Aorta (tissue), 5 donors: ENCODE measurements around the gene SLC1A4. TPM values are rescaled to one million over a fixed set of nuclear protein-coding genes. Genes with fewer than 3 reads are reported as not detected.

Experiments
- ATAC-seq: fragments of 200-7000 bp; cut with Tn5 transposase; one replicate; pipeline ENCODE4 v1.9.1; 2022; ENCODE audit warnings: moderate library complexity; ENCODE audit not compliant: low FRiP score
- DNase-seq, 2 donors: peaks; one replicate each; pipeline ENCODE4 v3.0.0-alpha.2; 2020
- H3K27ac ChIP-seq, 2 donors: one replicate each; pipeline ENCODE4 v1.5.1; 2013; ENCODE audit warnings: low read length in 2 of 2, mild to moderate bottlenecking in 2 of 2, moderate library complexity in 2 of 2, control low read depth in 1 of 2, inconsistent platforms in 1 of 2, low read depth in 1 of 2
- H3K27me3 ChIP-seq, 2 donors: one replicate each; pipeline ENCODE4 v1.6.1; 2013; ENCODE audit warnings: control low read depth in 1 of 2, low read length in 1 of 2, mild to moderate bottlenecking in 1 of 2, moderate library complexity in 1 of 2; ENCODE audit not compliant: insufficient read depth in 2 of 2, control insufficient read depth in 1 of 2
- H3K36me3 ChIP-seq, 2 donors: one replicate each; pipeline ENCODE4 v1.6.1; 2013; ENCODE audit warnings: control low read depth in 1 of 2, low read length in 1 of 2, mild to moderate bottlenecking in 1 of 2; ENCODE audit not compliant: insufficient read depth in 2 of 2, control insufficient read depth in 1 of 2
- H3K4me1 ChIP-seq, 2 donors: one replicate each; pipeline ENCODE4 v1.6.1; 2013; ENCODE audit warnings: low read length in 2 of 2, control low read depth in 1 of 2, mild to moderate bottlenecking in 1 of 2, moderate library complexity in 1 of 2; ENCODE audit not compliant: insufficient read depth in 2 of 2, control insufficient read depth in 1 of 2
- H3K4me3 ChIP-seq, 2 donors: one replicate each; pipeline ENCODE4 v1.5.1; 2013; ENCODE audit warnings: low read length in 2 of 2, control low read depth in 1 of 2, mild to moderate bottlenecking in 1 of 2
- H3K9me3 ChIP-seq: one replicate; pipeline ENCODE4 v1.6.1; 2013; ENCODE audit warnings: mild to moderate bottlenecking, low read length; ENCODE audit not compliant: control insufficient read depth
- WGBS, 2 donors: extraction: QIAGEN DNeasy Blood & Tissue Kit; methylation state at CpG; one replicate each; pipeline ENCODE4 v1.1.7; 2013; 5-methylcytosine and 5-hydroxymethylcytosine counted together
- intact Hi-C, 2 donors: fragments of 100-400 bp; cut with DNase I; formaldehyde crosslinking; loops; one replicate each; pipeline versions ENCODE4 v1.14.2 to v1.15.0; 2022
- polyA plus RNA-seq, 2 donors: library from polyadenylated mRNA; stranded (reverse); fragments of 200-250 nt; gene quantifications; one replicate each; pipeline ENCODE4 v1.2.3, GENCODE V29; 2013
- total RNA-seq, 2 donors: library from RNA; stranded (reverse); fragmentation: NEBNext Ultra II Directional; extraction: Animal tissue kit (Norgen Biotek cat#: 25700); gene quantifications; one replicate each; pipeline ENCODE4 v1.2.1, GENCODE V29; 2021
- donor health status: healthy with polysubstance abuse.
- donor health status: Bipolar disorder and iron deficiency.
- donor health status: DM: no; HTN: no; CAD: no.
- donor health status: DM: no; HTN: no; CAD: no.
- donor health status: DM: yes; HTN: yes; CAD: no.

The SLC1A4 gene
- total and polyA plus RNA-seq, 4 donors = 6.9 to 26.4 (median 17.8) TPM

DNA sequence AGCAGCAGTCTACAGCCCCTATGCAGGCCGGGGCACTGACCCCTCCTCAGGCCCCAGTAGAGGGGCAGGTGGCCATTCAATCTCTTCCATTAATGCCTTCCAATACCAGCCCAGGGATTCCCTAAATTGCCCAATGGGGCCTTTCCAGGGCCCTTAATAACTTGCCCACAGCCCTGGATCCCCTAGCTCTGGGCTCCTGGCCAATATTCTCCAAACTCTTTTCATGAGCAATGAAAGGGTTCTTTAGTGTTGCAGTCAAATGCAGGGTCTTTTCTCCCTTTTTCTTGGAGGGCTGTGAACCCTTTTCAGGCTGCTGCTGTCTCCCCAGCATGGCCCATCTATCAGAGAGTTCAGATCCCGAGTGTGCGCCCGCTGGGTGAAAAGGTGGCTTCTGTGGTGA is 41.3 kb upstream of the SLC1A4 start:
- Histone ChIP-seq H3K4me3 (no peak overlapping the region), H3K27ac (no peak overlapping the region), H3K4me1 (no peaks in the 10 kb centered on the region), H3K9me3 (no peaks in the 10 kb centered on the region), H3K27me3 (no peaks in the 10 kb centered on the region), H3K36me3 (no peaks in the 10 kb centered on the region)
- intact Hi-C loops = no loop called here
- no peak for ATAC-seq
- no peak for DNase-seq
- 49 to 66% methylated on average over 4 of the region's 4 CpGs for WGBS, 2 donors

DNA sequence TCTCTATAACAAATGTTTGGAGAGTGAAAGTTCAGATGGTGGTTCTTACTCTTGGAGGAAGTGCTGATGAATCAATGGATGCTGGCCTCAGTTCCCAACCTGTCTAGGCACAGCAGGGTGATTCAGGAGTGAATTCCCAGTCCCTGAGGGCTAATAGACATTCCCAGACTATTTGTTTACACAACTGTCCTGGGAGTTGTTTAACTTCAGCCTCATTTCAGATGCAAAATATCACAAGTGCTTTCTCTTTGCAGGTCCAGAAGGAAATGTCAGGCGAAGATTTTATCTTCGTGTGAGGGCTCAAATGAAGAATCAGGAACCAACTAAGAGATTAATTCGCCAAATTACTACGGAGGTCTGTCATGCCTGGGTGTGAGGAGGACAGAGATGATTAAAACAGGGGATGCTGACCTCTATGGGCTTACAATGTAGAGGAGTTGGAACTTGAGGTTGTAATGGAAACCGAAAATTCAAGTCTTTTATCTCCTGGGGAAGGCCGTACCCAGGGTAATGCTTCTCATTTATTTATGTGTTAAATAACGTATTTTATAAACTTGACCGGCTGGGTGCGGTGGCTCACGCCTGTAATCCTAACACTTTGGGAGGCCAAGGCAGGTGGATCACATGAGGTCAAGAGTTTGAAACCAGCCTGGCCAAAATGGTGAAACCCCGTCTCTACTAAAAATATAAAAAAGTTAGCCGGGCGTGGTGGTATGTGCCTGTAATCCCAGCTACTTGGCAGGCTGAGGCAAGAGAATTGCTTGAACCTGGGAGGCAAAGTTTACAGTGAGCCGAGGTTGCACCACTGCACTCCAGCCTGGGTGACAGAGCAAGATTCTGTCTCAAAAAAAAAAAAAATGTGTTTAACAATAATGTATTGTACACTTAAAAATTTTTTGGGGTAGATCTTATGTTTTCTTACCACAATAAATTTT is 38.7 kb upstream of the SLC1A4 start:
- H3K36me3 ChIP-seq = no peaks in the 10 kb centered on the region
- H3K27me3 ChIP-seq = no peaks in the 10 kb centered on the region
- H3K4me3 ChIP-seq = no peak overlapping the region
- DNase-seq = no peak
- no peak for ATAC-seq
- 90 to 92% methylated on average over 14 of the region's 14 CpGs for WGBS, 2 donors
- intact Hi-C loops = no loop called here
- no peaks in the 10 kb centered on the region for H3K4me1 ChIP-seq
- no peaks in the 10 kb centered on the region for H3K9me3 ChIP-seq
- H3K27ac ChIP-seq = no peak overlapping the region

DNA sequence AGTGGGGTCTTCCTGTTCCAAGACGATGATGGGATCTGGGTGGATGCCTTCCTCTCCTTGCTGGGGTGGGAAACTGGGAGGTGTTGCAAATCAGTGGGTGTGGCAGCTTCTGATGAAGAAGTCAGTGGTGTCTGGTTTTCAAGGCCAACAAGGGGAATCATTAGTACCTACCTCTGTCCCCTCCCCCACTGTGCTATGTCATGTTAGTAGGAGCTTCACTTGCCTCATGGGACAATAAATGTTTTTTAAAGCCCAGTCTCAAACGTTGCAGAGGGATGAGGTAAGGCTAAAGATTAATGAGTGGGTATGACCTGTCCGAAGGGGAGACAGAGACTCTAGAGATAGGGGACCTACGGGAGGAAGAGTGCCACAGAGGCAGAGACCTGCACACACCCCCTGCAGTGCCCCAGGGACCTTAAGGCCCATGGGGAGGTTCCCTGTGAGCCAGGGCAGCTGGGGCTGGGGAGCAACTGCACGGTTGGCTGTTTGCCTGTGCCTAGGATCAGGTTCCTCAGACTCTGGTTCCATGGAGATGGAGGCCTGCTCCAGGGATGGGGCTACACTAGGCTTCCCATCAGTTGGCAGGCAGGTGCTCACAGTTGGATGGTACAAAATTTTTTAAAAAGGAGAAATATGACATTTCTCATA is 37.8 kb upstream of the SLC1A4 start:
- peaks cover 1% of the 10 kb centered on the region for H3K9me3 ChIP-seq
- no peaks in the 10 kb centered on the region for H3K27me3 ChIP-seq
- DNase-seq (no peak), ATAC-seq (no peak)
- no peak overlapping the region for H3K4me3 ChIP-seq
- intact Hi-C loops = no loop called here
- no peaks in the 10 kb centered on the region for H3K4me1 ChIP-seq
- WGBS, 2 donors = 67 to 71% methylated on average over 5 of the region's 5 CpGs
- no peaks in the 10 kb centered on the region for H3K36me3 ChIP-seq
- H3K27ac ChIP-seq = no peak overlapping the region

DNA sequence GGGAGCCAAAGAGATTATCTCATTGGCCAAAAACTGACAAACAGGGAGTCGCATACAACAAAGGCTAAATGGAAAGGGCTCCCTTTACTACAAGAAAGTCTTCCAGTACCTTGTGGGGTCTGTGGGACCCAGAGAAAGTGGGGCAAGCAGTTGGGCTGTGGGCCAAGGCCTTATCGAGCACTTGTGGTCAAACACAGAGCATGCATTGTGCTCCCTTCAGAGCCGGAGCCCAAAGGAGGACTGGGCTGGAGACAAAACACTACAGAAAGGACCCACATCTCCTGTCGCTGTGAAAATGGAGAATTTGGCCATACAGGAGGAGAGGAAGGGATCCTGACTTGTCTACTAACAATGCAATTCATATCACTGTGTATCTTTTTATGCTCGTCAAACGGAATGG is 37.1 kb upstream of the SLC1A4 start:
- Histone ChIP-seq H3K27ac (no peak overlapping the region), H3K4me3 (no peak overlapping the region), H3K27me3 (no peaks in the 10 kb centered on the region), H3K36me3 (no peaks in the 10 kb centered on the region), H3K9me3 (peaks cover 1% of the 10 kb centered on the region), H3K4me1 (no peaks in the 10 kb centered on the region)
- DNase-seq (no peak), ATAC-seq (no peak)
- WGBS, 2 donors = 88 to 90% methylated on average over 6 of the region's 6 CpGs
- intact Hi-C loops = no loop called here

DNA sequence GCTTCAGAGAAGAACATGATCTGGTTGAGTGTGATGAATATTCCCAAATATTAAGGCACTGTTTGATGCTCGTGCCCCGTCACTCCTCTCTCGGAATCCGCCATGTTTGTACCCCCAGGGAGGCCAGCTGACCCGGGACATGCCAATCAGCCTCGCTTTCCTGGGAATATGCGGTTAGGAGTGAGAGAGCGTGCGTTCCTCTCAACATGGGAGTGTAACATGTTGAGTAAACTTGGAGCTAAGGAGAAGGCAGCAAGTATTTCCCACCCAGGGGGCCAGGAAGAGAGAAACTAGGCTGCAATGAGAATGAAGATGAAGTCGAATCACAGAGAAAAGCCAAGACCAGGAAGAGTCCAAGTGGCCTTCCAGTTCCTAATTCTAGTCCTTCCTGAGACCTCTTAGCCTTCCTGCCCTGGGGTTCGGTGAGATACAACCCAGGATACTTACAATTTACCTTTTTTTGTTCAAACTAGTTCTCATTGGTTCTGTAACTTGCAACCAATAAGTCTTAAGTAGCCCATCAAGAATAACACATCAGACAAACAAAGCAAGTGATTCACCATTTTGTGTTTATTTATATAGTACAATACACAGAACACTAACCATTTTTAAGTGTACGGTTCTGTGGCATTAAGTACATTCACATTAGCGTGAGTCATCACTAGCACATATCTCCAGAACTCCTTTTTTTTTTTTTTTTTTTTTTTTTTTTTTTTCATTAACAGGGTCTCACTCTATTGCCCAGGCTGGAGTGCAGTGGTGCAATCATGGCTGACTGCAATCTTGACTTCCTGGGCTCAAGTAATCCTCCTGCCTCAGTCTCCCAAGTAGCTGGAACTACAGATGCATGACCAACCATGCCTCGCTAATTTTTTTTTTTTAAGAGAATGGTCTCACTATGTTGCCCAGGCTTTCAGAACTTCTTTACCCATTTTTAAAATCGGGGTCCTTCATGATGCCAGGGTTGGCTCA is 36.4 kb upstream of the SLC1A4 start:
- no peak overlapping the region for H3K27ac ChIP-seq
- peaks cover 1% of the 10 kb centered on the region for H3K9me3 ChIP-seq
- ATAC-seq = no peak
- no peaks in the 10 kb centered on the region for H3K36me3 ChIP-seq
- no peak for DNase-seq
- intact Hi-C loops = no loop called here
- no peaks in the 10 kb centered on the region for H3K27me3 ChIP-seq
- 92 to 94% methylated on average over 15 of the region's 15 CpGs for WGBS, 2 donors
- no peaks in the 10 kb centered on the region for H3K4me1 ChIP-seq
- no peak overlapping the region for H3K4me3 ChIP-seq

DNA sequence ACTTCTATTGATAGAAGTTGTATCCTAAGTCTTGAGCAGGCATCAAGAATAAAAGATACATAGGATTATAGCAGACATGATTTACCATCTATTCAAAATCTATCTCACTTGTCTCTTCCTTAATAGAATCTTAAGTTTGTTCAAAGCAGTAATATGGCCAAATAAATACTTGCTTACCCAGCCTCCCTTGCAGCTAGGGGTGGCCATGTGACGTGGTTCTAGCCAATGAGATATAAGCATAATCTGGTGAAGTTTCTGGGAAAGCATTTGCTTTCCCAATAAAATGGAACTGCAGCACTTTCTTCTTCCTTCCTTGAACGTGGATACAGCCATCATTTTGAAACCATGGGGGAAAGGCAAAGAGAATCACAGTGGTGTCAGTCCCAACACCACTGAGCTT is 33.7 kb upstream of the SLC1A4 start:
- intact Hi-C loops = no loop called here
- Histone ChIP-seq H3K4me1 (no peaks in the 10 kb centered on the region), H3K4me3 (no peak overlapping the region), H3K27ac (no peak overlapping the region), H3K27me3 (no peaks in the 10 kb centered on the region), H3K36me3 (no peaks in the 10 kb centered on the region), H3K9me3 (peaks cover 1% of the 10 kb centered on the region)
- 93 to 94% methylated on average over 2 of the region's 2 CpGs for WGBS, 2 donors
- DNase-seq (no peak), ATAC-seq (no peak)

DNA sequence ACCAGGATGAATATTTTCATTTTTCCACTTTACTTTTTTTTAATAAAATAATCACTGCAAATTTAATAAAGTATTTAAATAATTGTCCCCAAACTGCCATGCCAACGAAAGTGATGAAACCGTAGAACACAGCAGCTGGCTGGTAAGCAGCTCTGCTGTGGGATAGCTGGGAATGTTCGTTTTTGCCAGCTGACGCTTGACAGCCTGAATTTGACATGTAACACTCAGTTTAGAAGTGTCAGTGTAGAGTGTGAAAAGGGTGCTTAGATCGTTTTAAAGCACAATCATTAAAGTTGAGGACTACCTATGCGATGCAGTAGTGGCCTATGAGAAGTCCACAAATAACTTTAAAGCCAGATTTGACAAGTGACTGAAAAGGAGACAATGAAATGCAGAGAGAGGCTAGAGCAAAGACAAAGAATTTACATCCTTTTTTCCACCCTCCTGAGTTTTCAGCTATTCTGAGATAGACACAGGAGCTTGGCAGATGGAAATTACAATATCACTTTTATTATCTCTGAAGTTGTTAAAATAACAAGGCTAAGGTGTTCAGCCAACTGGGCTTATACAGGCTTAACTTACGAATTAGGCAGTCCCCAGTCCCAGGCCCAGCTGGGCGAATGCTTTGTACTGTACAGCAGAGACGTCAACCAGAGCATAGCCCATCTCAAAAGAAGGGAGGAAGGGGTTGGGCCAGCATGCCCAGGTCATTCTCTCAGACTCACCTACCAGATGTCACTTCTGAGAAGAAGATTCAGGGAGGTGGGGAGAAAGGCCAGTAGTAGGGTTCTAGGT is 31.9 kb upstream of the SLC1A4 start:
- Histone ChIP-seq H3K27ac (no peak overlapping the region), H3K27me3 (no peaks in the 10 kb centered on the region), H3K4me1 (no peaks in the 10 kb centered on the region), H3K36me3 (no peaks in the 10 kb centered on the region), H3K9me3 (peaks cover 1% of the 10 kb centered on the region), H3K4me3 (no peak overlapping the region)
- no peak for ATAC-seq
- DNase-seq = no peak
- intact Hi-C loops = no loop called here
- 79 to 83% methylated on average over 9 of the region's 9 CpGs for WGBS, 2 donors

DNA sequence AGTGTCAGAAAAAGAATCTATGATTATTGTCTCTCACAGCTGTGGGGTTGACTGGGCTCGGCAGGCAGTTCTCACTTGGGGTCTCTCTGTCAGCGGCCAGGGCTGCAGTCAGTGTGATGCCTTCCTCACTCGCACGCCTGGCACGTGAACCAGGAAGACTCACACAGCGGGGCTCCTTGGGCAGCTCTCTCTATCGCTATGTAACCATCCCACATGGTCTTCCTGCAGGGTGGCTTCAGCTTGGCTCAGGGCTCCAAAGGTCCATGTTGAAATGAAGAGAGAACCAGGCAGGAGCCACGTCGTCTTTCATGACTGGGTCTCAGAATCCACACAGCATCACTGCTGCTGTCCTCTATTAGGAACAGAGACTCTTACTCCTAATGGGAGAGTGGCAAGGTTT is 30.6 kb upstream of the SLC1A4 start:
- intact Hi-C loops = no loop called here
- ATAC-seq = no peak

More for the DNA sequence above, 30.6 kb upstream of the SLC1A4 start:
- Histone ChIP-seq H3K27me3 (no peaks in the 10 kb centered on the region), H3K36me3 (no peaks in the 10 kb centered on the region), H3K4me3 (no peak overlapping the region), H3K27ac (no peak overlapping the region), H3K9me3 (peaks cover 1% of the 10 kb centered on the region), H3K4me1 (no peaks in the 10 kb centered on the region)
- WGBS, 2 donors = 92 to 95% methylated on average over 9 of the region's 9 CpGs
- DNase-seq = no peak
